NB4 (cell line): Measurements from ENCODE around the gene SIPA1L2.

Experiments
- DNase-seq: peaks from one replicate; pipeline ENCODE4 v3.0.0; 2010; ENCODE audit warnings: low read depth
- H3K4me3 ChIP-seq: one replicate; pipeline ENCODE4 v1.5.1; 2011; ENCODE audit warnings: mild to moderate bottlenecking, low read depth, low read length, moderate library complexity
- CTCF ChIP-seq: IDR thresholded peaks from one replicate; pipeline ENCODE4 v1.5.1; 2012; ENCODE audit warnings: low read depth, low read length
- MAX ChIP-seq: IDR thresholded peaks from 2 replicates; pipeline ENCODE4 v1.6.1; 2011; ENCODE audit warnings: low read depth, low read length
- MYC ChIP-seq: IDR thresholded peaks from 2 replicates; pipeline ENCODE4 v1.6.1; 2011; ENCODE audit warnings: low read depth, low read length
- POLR2A ChIP-seq: IDR thresholded peaks from 2 replicates; pipeline ENCODE4 v1.6.1; 2011; ENCODE audit warnings: mild to moderate bottlenecking; ENCODE audit not compliant: insufficient read length; ENCODE audit errors: extremely low read depth

SIPA1L2 gene

GRCh38 chr1:232599178-232600041 lies 30.5 kb downstream of the SIPA1L2 start:
- DNase-seq, result peak; percentile 12
- H3K4me3 ChIP-seq, result no peak overlapping the region
- TF ChIP-seq CTCF (no peak), MAX (no peak), MYC (peak; percentile 12; the same call in 1 of the 2 replicates), POLR2A (no peak)

GRCh38 chr1:232598837-232599177 lies 31.1 kb downstream of the SIPA1L2 start:
- DNase-seq, result no peak
- no peak for TF ChIP-seq MAX
- no peak for TF ChIP-seq POLR2A
- no peak for TF ChIP-seq CTCF
- no peak for TF ChIP-seq MYC
- H3K4me3 ChIP-seq, result no peak overlapping the region

- no peak for TF ChIP-seq MYC
- TF ChIP-seq CTCF, result no peak
- no peak for TF ChIP-seq POLR2A
- TF ChIP-seq MAX, result no peak
- H3K4me3 ChIP-seq, result no peak overlapping the region
- no peak for DNase-seq
Observed at GRCh38 chr1:232598133-232598532, 31.8 kb downstream of the SIPA1L2 start.

GRCh38 chr1:232597721-232598120 lies 32.2 kb downstream of the SIPA1L2 start:
- TF ChIP-seq POLR2A, result no peak
- TF ChIP-seq CTCF, result no peak
- TF ChIP-seq MYC, result no peak
- TF ChIP-seq MAX, result no peak
- no peak overlapping the region for H3K4me3 ChIP-seq
- no peak for DNase-seq

GRCh38 chr1:232596666-232597303 lies 33.1 kb downstream of the SIPA1L2 start:
- H3K4me3 ChIP-seq, result no peak overlapping the region
- no peak for TF ChIP-seq CTCF
- no peak for TF ChIP-seq MYC
- no peak for TF ChIP-seq POLR2A
- TF ChIP-seq MAX, result no peak
- no peak for DNase-seq
